Upper lobe of left lung (tissue), 6 donors: ENCODE results near the gene NHSL1. TPM values are rescaled to one million over a fixed set of nuclear protein-coding genes. Genes with fewer than 3 reads are reported as not detected.
A peak's percentile ranks its signal among the peaks of the same experiment; 100 is the strongest.

Experiments
- ATAC-seq, 2 donors: fragments of 200-7000 bp; cut with Tn5 transposase; one replicate each; pipeline ENCODE4 v1.9.1; 2022; ENCODE audit warnings: mild to moderate bottlenecking in 2 of 2, moderate library complexity in 2 of 2; ENCODE audit not compliant: low FRiP score in 2 of 2
- DNase-seq, 2 donors: peaks; one replicate each; pipeline ENCODE4 v3.0.0-alpha.2; 2019 to 2020
- H3K27ac ChIP-seq, 4 donors: fragments of 200-600 bp; sonication (generic); one replicate each; pipeline ENCODE4 v1.5.1; 2016 to 2019
- H3K27me3 ChIP-seq, 4 donors: fragments of 200-600 bp; sonication (generic); one replicate each; pipeline ENCODE4 v1.5.1; 2017 to 2019
- H3K36me3 ChIP-seq, 4 donors: fragments of 200-600 bp; sonication (generic); one replicate each; pipeline ENCODE4 v1.5.1; 2016 to 2019
- H3K4me1 ChIP-seq, 4 donors: fragments of 200-600 bp; sonication (generic); one replicate each; pipeline ENCODE4 v1.5.1; 2018 to 2019
- H3K4me3 ChIP-seq, 4 donors: fragments of 200-600 bp; sonication (generic); one replicate each; pipeline ENCODE4 v1.5.1; 2017 to 2019; ENCODE audit warnings: mild to moderate bottlenecking in 2 of 4, moderate library complexity in 1 of 4
- H3K9me3 ChIP-seq, 4 donors: fragments of 200-600 bp; sonication (generic); one replicate each; pipeline ENCODE4 v1.5.1; 2018 to 2019
- EP300 ChIP-seq, 4 donors: sonication (generic); formaldehyde crosslinking; IDR thresholded peaks; one replicate each; pipeline ENCODE4 v1.5.1; 2017; ENCODE audit warnings: antibody characterized with exemption in 4 of 4, control low read depth in 2 of 4
- POLR2A ChIP-seq, 4 donors: fragments of 450-650 bp; IDR thresholded peaks; one replicate each; pipeline ENCODE4 v1.5.1; 2016 to 2017; ENCODE audit warnings: antibody characterized with exemption in 4 of 4, mild to moderate bottlenecking in 2 of 4
- POLR2AphosphoS5 ChIP-seq, 2 donors: sonication (generic); formaldehyde crosslinking; IDR thresholded peaks; one replicate each; pipeline ENCODE4 v1.5.1; 2017; ENCODE audit warnings: antibody characterized with exemption in 2 of 2
- WGBS, 2 donors: methylation state at CpG; one replicate each; pipeline ENCODE4 v1.1.5; 2017 to 2018; 5-methylcytosine and 5-hydroxymethylcytosine counted together
- total RNA-seq, 6 donors: library from RNA; depleted of rRNA in 4 of 6; stranded (reverse); fragments of >200 nt in 4 of 6; gene quantifications; one replicate each; pipeline versions ENCODE4 v1.1.0 to v1.2.1, GENCODE V29; 2016 to 2021
- TF ChIP-seq, protein P1 (sequence below), 6 experiments: fragments of 450-650 bp in 4 of 6; fragments of 200-600 bp in 2 of 6; sonication (generic) in 2 of 6; IDR thresholded peaks; one replicate each; pipeline ENCODE4 v1.5.1; 2016 to 2019; ENCODE audit warnings: antibody characterized with exemption in 6 of 6
- donor health status: DM: no; HTN: no; CAD: no; lungs with moderate emphysema.
- donor health status: DM: no; HTN: yes; CAD: no; lungs with severe emphysema.

NHSL1 gene
- total RNA-seq, 6 donors from 2014 or later: 37.3 to 80.2 (median 56.6) TPM

- TF ChIP-seq POLR2AphosphoS5 (IDR thresholded peaks at IDR 0.05) (no peak), EP300 (IDR thresholded peaks at IDR 0.05) (no peak), POLR2A (IDR thresholded peaks at IDR 0.05) (no peak)
- TF ChIP-seq, protein P1, sequence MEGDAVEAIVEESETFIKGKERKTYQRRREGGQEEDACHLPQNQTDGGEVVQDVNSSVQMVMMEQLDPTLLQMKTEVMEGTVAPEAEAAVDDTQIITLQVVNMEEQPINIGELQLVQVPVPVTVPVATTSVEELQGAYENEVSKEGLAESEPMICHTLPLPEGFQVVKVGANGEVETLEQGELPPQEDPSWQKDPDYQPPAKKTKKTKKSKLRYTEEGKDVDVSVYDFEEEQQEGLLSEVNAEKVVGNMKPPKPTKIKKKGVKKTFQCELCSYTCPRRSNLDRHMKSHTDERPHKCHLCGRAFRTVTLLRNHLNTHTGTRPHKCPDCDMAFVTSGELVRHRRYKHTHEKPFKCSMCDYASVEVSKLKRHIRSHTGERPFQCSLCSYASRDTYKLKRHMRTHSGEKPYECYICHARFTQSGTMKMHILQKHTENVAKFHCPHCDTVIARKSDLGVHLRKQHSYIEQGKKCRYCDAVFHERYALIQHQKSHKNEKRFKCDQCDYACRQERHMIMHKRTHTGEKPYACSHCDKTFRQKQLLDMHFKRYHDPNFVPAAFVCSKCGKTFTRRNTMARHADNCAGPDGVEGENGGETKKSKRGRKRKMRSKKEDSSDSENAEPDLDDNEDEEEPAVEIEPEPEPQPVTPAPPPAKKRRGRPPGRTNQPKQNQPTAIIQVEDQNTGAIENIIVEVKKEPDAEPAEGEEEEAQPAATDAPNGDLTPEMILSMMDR (IDR thresholded peaks at IDR 0.05): no peak
- ATAC-seq (peak in 1 of 2 donors; percentile 46), DNase-seq (peak in 1 of 2 donors; percentile 74)
- Histone ChIP-seq H3K9me3 (no peaks in the 10 kb centered on the region), H3K36me3 (peaks cover 0 to 8% (median 7%) of the 10 kb centered on the region in 4 donors), H3K27ac (no peak overlapping the region), H3K4me1 (peaks cover 5 to 15% (median 8%) of the 10 kb centered on the region in 4 donors), H3K4me3 (no peak overlapping the region), H3K27me3 (no peaks in the 10 kb centered on the region)
- 91 to 93% methylated on average over 37 to 43 of the region's 48 CpGs for WGBS, 2 donors
Measured at GRCh38 chr6:138424004-138424904, 75.0 kb downstream of the NHSL1 start.

DNA sequence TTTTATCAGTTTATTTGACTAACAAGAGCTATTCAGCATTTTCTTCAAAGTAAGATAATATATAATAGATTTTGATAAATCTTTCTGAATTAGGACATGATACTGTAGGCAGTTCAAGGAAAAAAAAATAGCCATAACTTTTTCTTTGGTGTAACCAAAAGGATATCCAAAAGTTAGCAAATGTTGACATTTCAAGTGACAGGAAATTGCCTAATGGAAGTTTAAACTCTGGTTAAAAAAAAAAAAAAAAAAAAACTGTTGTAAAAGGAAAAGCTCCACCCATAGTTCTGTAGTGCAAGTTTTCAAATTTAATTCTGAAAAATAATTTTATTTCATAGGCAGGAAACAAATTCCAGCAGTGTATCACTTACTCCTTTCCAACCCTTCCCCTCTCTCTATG lies 76.4 kb downstream of the NHSL1 start:
- DNase-seq (no peak), ATAC-seq (no peak)
- H3K27me3 ChIP-seq: no peaks in the 10 kb centered on the region
- peak overlapping the region in 1 of 4 donors; percentile 22 for H3K27ac ChIP-seq
- no peaks in the 10 kb centered on the region for H3K9me3 ChIP-seq
- TF ChIP-seq POLR2AphosphoS5 (IDR thresholded peaks at IDR 0.05) (no peak), POLR2A (IDR thresholded peaks at IDR 0.05) (no peak), EP300 (IDR thresholded peaks at IDR 0.05) (no peak)
- TF ChIP-seq, protein P1 (IDR thresholded peaks at IDR 0.05): no peak
- H3K36me3 ChIP-seq: peaks cover 0 to 8% (median 7%) of the 10 kb centered on the region in 4 donors
- no peak overlapping the region for H3K4me3 ChIP-seq
- H3K4me1 ChIP-seq: peaks cover 4 to 9% (median 5%) of the 10 kb centered on the region in 4 donors

GRCh38 chr6:138421608-138422007 lies 77.7 kb downstream of the NHSL1 start:
- Histone ChIP-seq H3K27ac (no peak overlapping the region), H3K4me3 (no peak overlapping the region), H3K4me1 (peaks cover 4 to 9% (median 5%) of the 10 kb centered on the region in 4 donors), H3K36me3 (peaks cover 4 to 14% (median 6%) of the 10 kb centered on the region in 4 donors), H3K27me3 (no peaks in the 10 kb centered on the region), H3K9me3 (no peaks in the 10 kb centered on the region)
- no peak for DNase-seq
- no peak for TF ChIP-seq POLR2AphosphoS5 (IDR thresholded peaks at IDR 0.05)
- TF ChIP-seq EP300 (IDR thresholded peaks at IDR 0.05): no peak
- TF ChIP-seq, protein P1 (IDR thresholded peaks at IDR 0.05): no peak
- TF ChIP-seq POLR2A (IDR thresholded peaks at IDR 0.05): no peak
- 96 to 98% methylated on average over 10 of the region's 10 CpGs for WGBS, 2 donors
- ATAC-seq: no peak

DNA sequence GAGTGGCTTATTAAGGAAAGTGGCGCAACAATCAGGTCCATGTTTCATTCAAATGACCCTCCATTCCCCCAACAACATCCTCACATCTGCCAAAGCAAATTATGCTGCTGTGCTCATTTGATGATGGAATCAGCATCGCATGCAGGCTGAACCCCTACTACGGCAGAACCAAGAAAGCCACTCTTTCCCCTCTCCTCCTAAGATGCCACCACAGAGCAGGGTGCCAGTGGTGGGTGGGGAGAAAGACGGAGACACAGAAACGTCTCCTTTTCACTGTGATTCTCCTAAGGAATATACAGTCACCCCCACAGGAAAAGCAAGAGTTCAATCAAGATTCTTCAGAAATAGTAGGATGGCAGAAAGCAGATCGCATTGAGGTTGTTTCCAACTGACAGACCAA lies 78.2 kb downstream of the NHSL1 start:
- ATAC-seq: no peak
- peaks cover 0 to 19% (median 6%) of the 10 kb centered on the region in 4 donors for H3K36me3 ChIP-seq
- WGBS, 2 donors: 75 to 82% methylated on average over 6 of the region's 6 CpGs
- TF ChIP-seq, protein P1 (IDR thresholded peaks at IDR 0.05): no peak
- TF ChIP-seq EP300 (IDR thresholded peaks at IDR 0.05) (no peak), POLR2A (IDR thresholded peaks at IDR 0.05) (no peak), POLR2AphosphoS5 (IDR thresholded peaks at IDR 0.05) (no peak)
- no peaks in the 10 kb centered on the region for H3K9me3 ChIP-seq
- H3K4me1 ChIP-seq: peaks cover 4 to 9% (median 5%) of the 10 kb centered on the region in 4 donors
- no peak overlapping the region for H3K27ac ChIP-seq
- H3K27me3 ChIP-seq: no peaks in the 10 kb centered on the region
- H3K4me3 ChIP-seq: no peak overlapping the region
- DNase-seq: no peak
